Lower lobe of right lung (tissue), 2 donors: ENCODE data around the gene UBE2G2. TPM values are rescaled to one million over a fixed set of nuclear protein-coding genes. Genes with fewer than 3 reads are reported as not detected.
A peak's percentile ranks its signal among the peaks of the same experiment; 100 is the strongest.

Experiments used
- ATAC-seq, 2 donors: fragments of 200-7000 bp; cut with Tn5 transposase; one replicate each; pipeline ENCODE4 v1.9.1; 2020 to 2022; ENCODE audit warnings: mild to moderate bottlenecking in 2 of 2, moderate library complexity in 2 of 2
- DNase-seq: peaks from one replicate; pipeline ENCODE4 v3.0.0-alpha.2; 2020
- H3K27ac ChIP-seq: fragments of 200-600 bp; one replicate; pipeline ENCODE4 v1.8.0; 2022
- H3K27me3 ChIP-seq: fragments of 200-600 bp; one replicate; pipeline ENCODE4 v1.8.0; 2022; ENCODE audit warnings: low read depth
- H3K36me3 ChIP-seq: fragments of 200-600 bp; one replicate; pipeline ENCODE4 v1.8.0; 2022; ENCODE audit warnings: mild to moderate bottlenecking
- H3K4me1 ChIP-seq: fragments of 200-600 bp; one replicate; pipeline ENCODE4 v1.8.0; 2022
- H3K4me3 ChIP-seq: fragments of 200-600 bp; one replicate; pipeline ENCODE4 v1.8.0; 2022; ENCODE audit warnings: mild to moderate bottlenecking
- H3K9me3 ChIP-seq: fragments of 200-600 bp; one replicate; pipeline ENCODE4 v1.8.0; 2022
- CTCF ChIP-seq: fragments of 200-600 bp; IDR thresholded peaks from one replicate; pipeline ENCODE4 v1.8.0; 2022; ENCODE audit warnings: antibody characterized with exemption, mild to moderate bottlenecking
- intact Hi-C: fragments of 100-400 bp; cut with DNase I; formaldehyde crosslinking; loops from one replicate; pipeline ENCODE4 v1.11.0; 2022
- total RNA-seq: library from RNA; stranded (reverse); fragmentation: NEBNext Ultra II Directional; extraction: Animal tissue kit (Norgen Biotek cat#: 25700); gene quantifications from one replicate; pipeline ENCODE4 v1.2.1, GENCODE V29; 2021
- donor health status: DM: no; HTN: yes; CAD: no; lungs with severe emphysema.

The UBE2G2 gene
- total RNA-seq, 1 donor from 2014 or later = 76.9 TPM

- H3K4me1 ChIP-seq = peaks cover 38% of the 10 kb centered on the region
- H3K27me3 ChIP-seq = no peaks in the 10 kb centered on the region
- intact Hi-C loops = no loop called here
- peaks cover 21% of the 10 kb centered on the region for H3K9me3 ChIP-seq
- no peaks in the 10 kb centered on the region for H3K36me3 ChIP-seq
- DNase-seq (no peak), ATAC-seq (no peak)
- H3K4me3 ChIP-seq = no peak overlapping the region
- H3K27ac ChIP-seq = peak overlapping the region; percentile 94
- no peak for TF ChIP-seq CTCF
These were observed 17.9 kb upstream of the UBE2G2 start for GRCh38 chr21:44819283-44820243.

DNA sequence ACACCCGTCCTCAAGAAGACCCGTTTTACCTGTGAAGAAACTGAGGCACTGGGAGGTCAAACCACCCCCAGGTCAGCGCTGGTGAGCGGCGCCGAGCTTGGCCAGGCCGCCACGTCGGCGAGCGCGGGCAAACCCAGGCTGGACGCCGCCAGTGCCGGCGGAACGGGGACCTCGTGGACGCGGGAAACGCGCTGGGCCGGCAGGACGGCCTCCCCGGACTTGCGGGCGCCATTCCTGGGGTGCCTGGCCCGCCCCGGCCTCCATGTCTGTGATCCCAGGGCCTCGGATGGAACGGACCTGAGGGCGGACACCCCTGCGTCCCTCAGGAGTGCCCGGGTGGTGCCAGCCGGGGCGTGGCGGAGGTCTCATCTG, 17.0 kb upstream of the UBE2G2 start:
- peak overlapping the region; percentile 94 for H3K27ac ChIP-seq
- H3K4me1 ChIP-seq = peaks cover 38% of the 10 kb centered on the region
- peaks cover 3% of the 10 kb centered on the region for H3K36me3 ChIP-seq
- peaks cover 21% of the 10 kb centered on the region for H3K9me3 ChIP-seq
- no peak for ATAC-seq
- H3K4me3 ChIP-seq = peak overlapping the region; percentile 68
- intact Hi-C loops = no loop called here
- no peak for DNase-seq
- TF ChIP-seq CTCF = no peak
- no peaks in the 10 kb centered on the region for H3K27me3 ChIP-seq

- intact Hi-C loops = no loop called here
- H3K27ac ChIP-seq = peak within 1 kb of the TSS; percentile 94
- peak; percentile 87 for DNase-seq
These were observed 16.5 kb upstream of the UBE2G2 start, which contains the start of gene SUMO3 for GRCh38 chr21:44817914-44818639. TSS of gene SUMO3 (minus strand) at chr21:44818062. CDS start at chr21:44817968, 94 bp downstream.

GRCh38 chr21:44817506-44817880, 15.9 kb upstream of the UBE2G2 start:
- Histone ChIP-seq H3K27ac (peak overlapping the region; percentile 94), H3K9me3 (peaks cover 12% of the 10 kb centered on the region), H3K4me3 (peak overlapping the region; percentile 68), H3K27me3 (no peaks in the 10 kb centered on the region), H3K4me1 (peaks cover 38% of the 10 kb centered on the region), H3K36me3 (peaks cover 14% of the 10 kb centered on the region)
- intact Hi-C loops = no loop called here
- TF ChIP-seq CTCF = no peak
- peak; percentile 93 for DNase-seq
- peak; percentile 93 to 96 for ATAC-seq

More at GRCh38 chr21:44817914-44818639, 16.5 kb upstream of the UBE2G2 start, which contains the start of gene SUMO3:
- TF ChIP-seq CTCF = peak; percentile 4
- peak; percentile 86 to 87 for ATAC-seq
- peaks cover 18% of the 10 kb centered on the region for H3K9me3 ChIP-seq
- peaks cover 38% of the 10 kb centered on the region for H3K4me1 ChIP-seq
- H3K4me3 ChIP-seq = peak within 1 kb of the TSS; percentile 68
- no peaks in the 10 kb centered on the region for H3K27me3 ChIP-seq
- peaks cover 8% of the 10 kb centered on the region for H3K36me3 ChIP-seq

DNA sequence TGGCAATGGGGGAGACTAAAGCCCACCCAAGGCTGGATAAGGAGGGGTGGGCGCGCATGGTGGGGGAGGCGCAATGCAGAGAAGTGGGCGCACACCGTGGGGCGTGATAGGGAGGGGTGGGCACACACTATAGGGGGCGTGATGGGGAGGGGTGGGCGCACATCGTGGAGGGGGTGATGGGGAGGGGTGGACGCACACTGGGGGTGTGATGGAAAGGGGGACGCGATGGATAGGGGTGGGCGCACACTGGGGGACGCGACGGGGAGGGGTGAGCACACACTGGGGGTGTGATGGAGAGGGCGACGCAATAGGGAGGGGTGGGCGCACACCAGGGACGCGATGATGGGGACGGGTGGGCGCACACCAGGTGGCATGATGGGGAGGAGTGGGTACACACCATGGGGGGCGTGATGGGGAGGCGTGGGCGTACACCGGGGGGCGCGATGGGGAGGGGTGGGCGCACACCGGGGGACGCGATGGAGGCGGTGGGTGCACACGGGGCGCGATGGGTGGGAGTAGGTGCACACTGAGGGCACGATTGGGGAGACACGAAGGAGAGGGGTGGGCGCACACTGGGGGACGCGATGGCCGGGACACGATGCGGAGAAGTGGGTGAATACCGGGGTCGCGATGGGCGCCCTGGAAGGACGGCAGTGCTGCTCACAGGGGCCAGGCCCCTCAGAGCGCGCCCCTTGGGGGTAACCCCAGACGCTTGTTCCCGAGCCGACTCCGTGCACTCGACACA, 15.3 kb upstream of the UBE2G2 start:
- peak overlapping the region; percentile 68 for H3K4me3 ChIP-seq
- peaks cover 6% of the 10 kb centered on the region for H3K9me3 ChIP-seq
- intact Hi-C loops = no loop called here
- no peak overlapping the region for H3K27ac ChIP-seq
- no peak for TF ChIP-seq CTCF
- peaks cover 38% of the 10 kb centered on the region for H3K4me1 ChIP-seq
- ATAC-seq (peak; percentile 1 to 20), DNase-seq (no peak)
- no peaks in the 10 kb centered on the region for H3K27me3 ChIP-seq
- peaks cover 19% of the 10 kb centered on the region for H3K36me3 ChIP-seq
